SK-N-SH treated with all-trans-retinoic acid at 6 μM for 48 hours (cell line): ENCODE results near the gene DTNB.

Experiments used
- ESRRG ChIP-seq: fragments of 250-450 bp; sonication (Bioruptor Pico); IDR thresholded peaks from 2 replicates; pipeline ENCODE4 v1.6.1; 2021; ENCODE audit warnings: mild to moderate bottlenecking
- PPARA ChIP-seq: fragments of 250-450 bp; sonication (Bioruptor Pico); IDR thresholded peaks from 2 replicates; pipeline ENCODE4 v1.5.0; 2020; ENCODE audit warnings: mild to moderate bottlenecking, borderline replicate concordance
- RARB ChIP-seq: fragments of 250-450 bp; sonication (Bioruptor Pico); IDR thresholded peaks from 2 replicates; pipeline ENCODE4 v1.8.0; 2021; ENCODE audit warnings: mild to moderate bottlenecking, moderate library complexity
- TOX ChIP-seq: fragments of 250-450 bp; sonication (Bioruptor Pico); IDR thresholded peaks from 2 replicates; pipeline ENCODE4 v1.8.0; 2021; ENCODE audit warnings: mild to moderate bottlenecking, moderate library complexity, borderline replicate concordance
- ZNF565 ChIP-seq: fragments of 450-650 bp; formaldehyde crosslinking; conservative IDR thresholded peaks from 2 replicates; pipeline ENCODE4 v1.5.0; 2020; ENCODE audit warnings: low read depth, mild to moderate bottlenecking, moderate library complexity
- ZNF8 ChIP-seq: fragments of 450-650 bp; formaldehyde crosslinking; IDR thresholded peaks from 2 replicates; pipeline ENCODE4 v1.5.0; 2020; ENCODE audit warnings: mild to moderate bottlenecking, moderate library complexity
- TF ChIP-seq, protein P1 (sequence below): fragments of 250-450 bp; sonication (Bioruptor Pico); IDR thresholded peaks from 2 replicates; pipeline ENCODE4 v1.8.0; 2021; ENCODE audit warnings: low read depth, mild to moderate bottlenecking, moderate library complexity, borderline replicate concordance

- TF ChIP-seq ZNF8 (CRISPR knock-in tag) (no peak), PPARA (no peak), ZNF565 (CRISPR knock-in tag) (no peak), ESRRG (CRISPR knock-in tag) (no peak), TOX (CRISPR knock-in tag) (no peak), RARB (CRISPR knock-in tag) (no peak)
- TF ChIP-seq, protein P1, sequence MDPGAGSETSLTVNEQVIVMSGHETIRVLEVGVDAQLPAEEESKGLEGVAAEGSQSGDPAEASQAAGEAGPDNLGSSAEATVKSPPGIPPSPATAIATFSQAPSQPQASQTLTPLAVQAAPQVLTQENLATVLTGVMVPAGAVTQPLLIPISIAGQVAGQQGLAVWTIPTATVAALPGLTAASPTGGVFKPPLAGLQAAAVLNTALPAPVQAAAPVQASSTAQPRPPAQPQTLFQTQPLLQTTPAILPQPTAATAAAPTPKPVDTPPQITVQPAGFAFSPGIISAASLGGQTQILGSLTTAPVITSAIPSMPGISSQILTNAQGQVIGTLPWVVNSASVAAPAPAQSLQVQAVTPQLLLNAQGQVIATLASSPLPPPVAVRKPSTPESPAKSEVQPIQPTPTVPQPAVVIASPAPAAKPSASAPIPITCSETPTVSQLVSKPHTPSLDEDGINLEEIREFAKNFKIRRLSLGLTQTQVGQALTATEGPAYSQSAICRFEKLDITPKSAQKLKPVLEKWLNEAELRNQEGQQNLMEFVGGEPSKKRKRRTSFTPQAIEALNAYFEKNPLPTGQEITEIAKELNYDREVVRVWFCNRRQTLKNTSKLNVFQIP, result no peak
Observed at GRCh38 chr2:25343187-25343825, 330.1 kb downstream of the DTNB start.
